Stimulated activated CD4-positive, alpha-beta T cell treated with anti-CD3 and anti-CD28 coated beads, Interleukin-4, amount 100 ng/mL, for 4 hours (primary cell): ENCODE measurements around the gene NSMCE1.
"Not testable (repeated sequence)": the region's sequence is repeated elsewhere in the genome, so short reads cannot be mapped to it uniquely, and the experiment has no call there.

ENCODE experiments used
- DNase-seq, 2 experiments: peaks; one replicate each; pipeline ENCODE4 v3.0.0-alpha.2; 2020

NSMCE1 gene

GRCh38 chr16:27214084-27214961, 54.2 kb downstream of the NSMCE1 start:
- no peak for DNase-seq

- DNase-seq, result no peak
Measured at GRCh38 chr16:27211026-27211425, 57.5 kb downstream of the NSMCE1 start.

- DNase-seq, result no peak
Measured at GRCh38 chr16:27210174-27210573, 58.4 kb downstream of the NSMCE1 start.

- DNase-seq, result no peak
Measured at GRCh38 chr16:27209591-27209990, 59.0 kb downstream of the NSMCE1 start.

- DNase-seq, result no peak
Measured at GRCh38 chr16:27208796-27209195, 59.8 kb downstream of the NSMCE1 start.

GRCh38 chr16:27208081-27208680, 60.4 kb downstream of the NSMCE1 start:
- DNase-seq, result no peak

GRCh38 chr16:27207121-27207520, 61.5 kb downstream of the NSMCE1 start:
- DNase-seq, result not testable (repeated sequence)

GRCh38 chr16:27205423-27206065, 63.0 kb downstream of the NSMCE1 start:
- DNase-seq, result no peak

GRCh38 chr16:27204312-27204915, 64.2 kb downstream of the NSMCE1 start:
- DNase-seq, result no peak

- DNase-seq, result peak; percentile 98 to 100
Measured at GRCh38 chr16:27203507-27204311, 64.9 kb downstream of the NSMCE1 start, which contains the start of gene KDM8. Gene KDM8, plus strand, starts transcription at chr16:27203526. Its CDS starts 6,598 bp downstream, at chr16:27210124.

- DNase-seq, result peak; percentile 87 to 88
Measured at GRCh38 chr16:27202923-27203506, 65.6 kb downstream of the NSMCE1 start.

GRCh38 chr16:27200914-27201313, 67.7 kb downstream of the NSMCE1 start:
- not testable (repeated sequence) for DNase-seq

GRCh38 chr16:27199736-27200135, 68.8 kb downstream of the NSMCE1 start:
- DNase-seq, result no peak

GRCh38 chr16:27199235-27199586, 69.4 kb downstream of the NSMCE1 start:
- DNase-seq, result no peak

GRCh38 chr16:27198451-27199234, 69.9 kb downstream of the NSMCE1 start:
- no peak for DNase-seq

GRCh38 chr16:27197004-27197403, 71.6 kb downstream of the NSMCE1 start:
- DNase-seq, result no peak

- peak in 1 of 2 experiments; percentile 60 for DNase-seq
Measured at GRCh38 chr16:27195941-27196595, 72.5 kb downstream of the NSMCE1 start.

- DNase-seq, result no peak
Measured at GRCh38 chr16:27195076-27195741, 73.4 kb downstream of the NSMCE1 start.

GRCh38 chr16:27193300-27193990, 75.1 kb downstream of the NSMCE1 start:
- no peak for DNase-seq
